NCI-H82 treated with DMSO at 0.1 percent for 48 hours (cell line): ENCODE measurements around the gene FGB.

Source experiments
- DNase-seq: peaks from one replicate; lab custom pipeline; 2025; ENCODE audit not compliant: unreplicated experiment; lab: John Stamatoyannopoulos, UW

FGB gene

GRCh38 chr4:154618708-154619315, 56.0 kb downstream of the FGB start:
- no peak for DNase-seq

DNA sequence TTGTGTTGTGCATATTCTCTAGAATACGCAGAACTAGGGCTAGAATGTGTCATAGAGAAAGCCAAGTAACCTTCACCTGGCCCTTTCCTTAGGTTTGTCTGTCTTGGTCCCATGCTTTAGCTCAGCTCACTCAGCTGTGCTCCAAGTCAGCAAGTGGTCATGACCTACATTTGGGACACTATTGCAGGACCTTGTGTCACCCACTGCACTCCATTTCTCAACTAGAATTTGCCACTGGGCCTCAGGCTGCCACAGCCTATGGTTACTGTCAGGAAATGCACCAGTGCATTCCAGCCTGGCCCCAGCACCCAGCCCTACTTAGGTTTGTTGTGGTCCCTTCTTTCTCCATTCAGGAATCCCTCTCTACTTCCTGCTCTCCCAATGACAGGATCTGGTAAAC, 57.3 kb downstream of the FGB start:
- DNase-seq: no peak
